Chondrocyte (in vitro differentiated cells): ENCODE results near the gene ARHGAP12. TPM values are rescaled to one million over a fixed set of nuclear protein-coding genes. Genes with fewer than 3 reads are reported as not detected.

ENCODE experiments used
- DNase-seq: peaks from one replicate; pipeline ENCODE4 v3.0.0; 2021; ENCODE audit warnings: mixed read lengths, low spot score
- H3K27ac Mint-ChIP-seq: one replicate; pipeline ENCODE4 v1.8.0; 2021; ENCODE audit warnings: mild to moderate bottlenecking, moderate library complexity, mixed read lengths; ENCODE audit not compliant: unreplicated experiment
- H3K27me3 Mint-ChIP-seq: 2 replicates; pipeline ENCODE4 v1.8.0; 2021; ENCODE audit warnings: low read depth, mixed read lengths
- H3K36me3 Mint-ChIP-seq: 2 replicates; pipeline ENCODE4 v1.8.0; 2021; ENCODE audit warnings: low read depth, mixed read lengths
- H3K4me1 Mint-ChIP-seq: 2 replicates; pipeline ENCODE4 v1.8.0; 2021; ENCODE audit warnings: low read depth, mild to moderate bottlenecking, mixed read lengths
- H3K4me3 Mint-ChIP-seq: one replicate; pipeline ENCODE4 v1.8.0; 2021; ENCODE audit warnings: mild to moderate bottlenecking, moderate library complexity, mixed read lengths; ENCODE audit not compliant: unreplicated experiment
- H3K9me3 Mint-ChIP-seq: 2 replicates; pipeline ENCODE4 v1.8.0; 2021; ENCODE audit warnings: low read depth, mixed read lengths
- total RNA-seq: library from RNA; stranded (reverse); gene quantifications from 3 replicates; pipeline ENCODE4 v1.2.1, GENCODE V29; 2021
- TF ChIP-seq, protein P1 (sequence below): fragments of 200-600 bp; sonication (generic); IDR thresholded peaks from 2 replicates; pipeline ENCODE4 v1.5.0; 2021; ENCODE audit warnings: antibody characterized with exemption, mild to moderate bottlenecking, moderate library complexity

Gene ARHGAP12
- total RNA-seq, 1 donor from 2014 or later, result 18.1 TPM

DNA sequence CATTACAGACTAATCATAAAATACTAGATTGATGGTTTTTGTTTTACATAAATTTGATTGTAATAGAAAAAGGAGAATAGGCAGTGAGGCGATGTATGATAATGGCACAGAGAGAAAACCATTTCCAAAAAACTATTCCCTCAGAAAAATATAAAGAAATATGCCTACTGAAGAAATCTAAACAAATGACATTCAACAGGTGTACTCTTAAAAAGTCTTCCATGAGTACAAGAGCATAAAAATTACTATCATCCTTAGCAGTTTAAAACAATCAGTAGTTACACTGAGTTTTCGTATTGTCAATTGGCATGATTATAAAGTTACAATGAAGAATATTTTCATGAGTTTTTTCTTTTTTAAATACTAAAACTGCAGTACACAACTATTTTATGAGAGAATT is 75.0 kb downstream of the ARHGAP12 start:
- TF ChIP-seq, protein P1, sequence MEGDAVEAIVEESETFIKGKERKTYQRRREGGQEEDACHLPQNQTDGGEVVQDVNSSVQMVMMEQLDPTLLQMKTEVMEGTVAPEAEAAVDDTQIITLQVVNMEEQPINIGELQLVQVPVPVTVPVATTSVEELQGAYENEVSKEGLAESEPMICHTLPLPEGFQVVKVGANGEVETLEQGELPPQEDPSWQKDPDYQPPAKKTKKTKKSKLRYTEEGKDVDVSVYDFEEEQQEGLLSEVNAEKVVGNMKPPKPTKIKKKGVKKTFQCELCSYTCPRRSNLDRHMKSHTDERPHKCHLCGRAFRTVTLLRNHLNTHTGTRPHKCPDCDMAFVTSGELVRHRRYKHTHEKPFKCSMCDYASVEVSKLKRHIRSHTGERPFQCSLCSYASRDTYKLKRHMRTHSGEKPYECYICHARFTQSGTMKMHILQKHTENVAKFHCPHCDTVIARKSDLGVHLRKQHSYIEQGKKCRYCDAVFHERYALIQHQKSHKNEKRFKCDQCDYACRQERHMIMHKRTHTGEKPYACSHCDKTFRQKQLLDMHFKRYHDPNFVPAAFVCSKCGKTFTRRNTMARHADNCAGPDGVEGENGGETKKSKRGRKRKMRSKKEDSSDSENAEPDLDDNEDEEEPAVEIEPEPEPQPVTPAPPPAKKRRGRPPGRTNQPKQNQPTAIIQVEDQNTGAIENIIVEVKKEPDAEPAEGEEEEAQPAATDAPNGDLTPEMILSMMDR, result no peak
- Mint-ChIP-seq H3K4me1 (no peaks in the 10 kb centered on the region), H3K36me3 (peaks cover 12% of the 10 kb centered on the region), H3K9me3 (no peaks in the 10 kb centered on the region), H3K4me3 (no peak overlapping the region), H3K27me3 (no peaks in the 10 kb centered on the region), H3K27ac (no peak overlapping the region)
- no peak for DNase-seq

DNA sequence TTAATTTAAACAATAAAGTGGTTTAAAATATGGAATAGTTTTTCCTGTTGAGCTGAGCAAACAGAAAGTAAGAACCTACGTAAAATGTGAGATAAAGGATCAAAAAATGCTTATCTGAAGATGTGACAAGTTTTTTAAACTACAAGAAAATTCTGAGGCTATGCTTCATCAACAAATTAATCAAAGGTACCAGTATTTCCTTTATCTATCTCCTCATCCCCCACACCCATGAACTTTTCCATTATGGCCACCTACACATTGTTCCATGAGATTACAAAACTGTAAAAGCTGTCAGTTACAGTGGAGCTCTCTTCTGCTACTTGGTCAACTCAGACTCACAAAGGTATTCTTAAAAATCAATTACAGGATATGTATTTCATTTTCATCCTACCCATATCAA is 77.4 kb downstream of the ARHGAP12 start:
- no peak overlapping the region for H3K4me3 Mint-ChIP-seq
- H3K9me3 Mint-ChIP-seq, result peaks cover 3% of the 10 kb centered on the region
- no peak for DNase-seq
- no peaks in the 10 kb centered on the region for H3K4me1 Mint-ChIP-seq
- TF ChIP-seq, protein P1, result no peak
- H3K27ac Mint-ChIP-seq, result no peak overlapping the region
- no peaks in the 10 kb centered on the region for H3K27me3 Mint-ChIP-seq
- H3K36me3 Mint-ChIP-seq, result peaks cover 13% of the 10 kb centered on the region

DNA sequence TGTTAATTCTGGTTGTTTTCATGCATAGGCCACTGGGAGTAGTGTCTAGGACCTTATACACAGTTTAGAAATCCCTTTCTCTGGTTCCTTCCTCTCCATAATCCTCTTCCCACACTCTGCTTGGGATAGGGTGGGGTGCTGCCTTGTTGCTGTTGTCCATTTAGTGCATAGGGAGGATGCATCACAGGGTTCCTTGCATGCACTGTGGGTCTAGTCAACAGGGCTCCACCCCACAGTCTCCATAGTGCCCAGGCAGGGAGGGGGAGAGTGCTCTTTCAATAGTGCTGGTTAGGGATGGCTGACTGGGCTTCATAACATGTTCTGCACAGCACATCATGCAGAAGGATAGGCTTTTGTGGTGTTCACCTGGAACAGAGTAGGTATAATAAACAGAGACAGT is 81.1 kb downstream of the ARHGAP12 start:
- Mint-ChIP-seq H3K4me1 (no peaks in the 10 kb centered on the region), H3K27me3 (no peaks in the 10 kb centered on the region), H3K4me3 (no peak overlapping the region), H3K36me3 (peaks cover 12% of the 10 kb centered on the region), H3K27ac (no peak overlapping the region), H3K9me3 (peaks cover 5% of the 10 kb centered on the region)
- DNase-seq, result no peak
- TF ChIP-seq, protein P1, result no peak

DNA sequence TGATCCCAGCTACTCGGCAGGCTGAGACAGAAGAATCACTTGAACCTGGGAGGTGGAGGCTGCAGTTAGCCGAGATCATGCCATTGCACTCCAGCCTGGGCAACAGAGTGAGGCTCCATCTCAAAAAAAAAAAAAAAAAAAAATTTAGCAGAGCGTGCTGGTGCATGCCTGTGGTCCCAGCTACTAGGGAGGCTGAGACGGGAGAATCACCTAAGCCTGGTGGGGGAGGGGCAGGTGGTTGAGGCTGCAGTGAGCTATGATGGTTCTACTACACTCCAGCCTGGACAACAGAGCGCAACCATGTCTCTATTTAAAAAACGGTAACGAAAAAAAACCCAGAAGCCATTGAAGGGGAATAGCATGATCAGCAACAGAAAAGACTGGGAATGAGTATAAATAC is 89.9 kb downstream of the ARHGAP12 start:
- peaks cover 3% of the 10 kb centered on the region for H3K36me3 Mint-ChIP-seq
- no peak for DNase-seq
- H3K27me3 Mint-ChIP-seq, result no peaks in the 10 kb centered on the region
- TF ChIP-seq, protein P1, result no peak
- H3K4me1 Mint-ChIP-seq, result no peaks in the 10 kb centered on the region
- H3K27ac Mint-ChIP-seq, result no peak overlapping the region
- H3K4me3 Mint-ChIP-seq, result no peak overlapping the region
- H3K9me3 Mint-ChIP-seq, result no peaks in the 10 kb centered on the region

DNA sequence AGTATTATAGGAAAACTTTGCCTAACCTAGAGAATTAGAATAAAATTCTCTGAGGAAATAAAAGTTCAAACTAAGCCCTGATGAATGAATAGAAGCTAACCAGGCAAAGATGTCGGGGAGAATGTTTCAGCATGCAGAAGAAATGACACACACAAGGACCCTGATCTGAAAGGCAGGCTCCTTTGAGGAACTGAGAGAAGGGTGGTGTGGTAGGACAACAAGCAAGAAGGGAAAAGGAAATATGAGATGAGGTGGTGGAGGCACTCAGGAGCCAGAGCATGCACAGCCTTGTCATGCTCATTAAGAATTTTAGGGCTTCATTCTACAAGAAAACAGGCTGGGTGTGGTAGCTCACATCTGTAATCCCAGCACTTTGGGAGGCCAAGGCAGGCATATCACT is 90.6 kb downstream of the ARHGAP12 start:
- no peak for DNase-seq
- H3K4me1 Mint-ChIP-seq, result peaks cover 5% of the 10 kb centered on the region
- no peaks in the 10 kb centered on the region for H3K9me3 Mint-ChIP-seq
- no peaks in the 10 kb centered on the region for H3K27me3 Mint-ChIP-seq
- no peak overlapping the region for H3K4me3 Mint-ChIP-seq
- H3K27ac Mint-ChIP-seq, result no peak overlapping the region
- TF ChIP-seq, protein P1, result no peak
- peaks cover 3% of the 10 kb centered on the region for H3K36me3 Mint-ChIP-seq
